ENCODE results near the gene XPC. TPM values are rescaled to one million over a fixed set of nuclear protein-coding genes. Genes with fewer than 3 reads are reported as not detected.

The XPC gene
- polyA plus RNA-seq, 1 donor from 2014 or later: 21.9 TPM

DNA sequence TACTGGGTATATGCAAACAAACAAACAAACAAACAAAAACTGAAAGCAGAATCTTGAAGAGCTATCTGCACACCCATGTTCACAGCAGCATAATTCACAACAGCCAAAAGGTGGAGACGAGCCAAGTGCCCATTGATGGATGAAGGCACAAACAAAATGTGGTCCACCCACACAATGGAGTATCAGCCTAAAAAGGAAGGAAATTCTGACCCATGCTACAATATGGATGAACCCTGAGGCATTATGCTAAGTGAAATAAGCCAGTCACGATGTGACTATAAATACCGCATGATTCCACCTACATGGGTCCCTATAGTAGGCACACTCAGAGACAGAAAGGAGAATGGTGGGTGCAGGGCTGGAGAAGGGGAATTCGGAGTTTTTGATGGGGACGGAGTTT lies 24.1 kb downstream of the XPC start:
- no peaks in the 10 kb centered on the region for H3K9me2 ChIP-seq (ENCODE audit: insufficient read depth, low read length)
- H3K27ac ChIP-seq (ENCODE audit: low read length): no peak overlapping the region
- H4K20me1 ChIP-seq (ENCODE audit: insufficient read depth): no peaks in the 10 kb centered on the region
- TF ChIP-seq EP300 (conservative IDR thresholded peaks at IDR 0.05; ENCODE audit: poor library complexity, severe bottlenecking): no peak
- TF ChIP-seq POLR2AphosphoS5 (IDR thresholded peaks at IDR 0.05): no peak
- TF ChIP-seq EZH2 (IDR thresholded peaks at IDR 0.05; ENCODE audit: borderline replicate concordance, insufficient read depth, low read length, poor library complexity, severe bottlenecking): no peak
- TF ChIP-seq MXI1 (conservative IDR thresholded peaks at IDR 0.05; ENCODE audit: poor library complexity, severe bottlenecking): no peak
- TF ChIP-seq, protein P1, sequence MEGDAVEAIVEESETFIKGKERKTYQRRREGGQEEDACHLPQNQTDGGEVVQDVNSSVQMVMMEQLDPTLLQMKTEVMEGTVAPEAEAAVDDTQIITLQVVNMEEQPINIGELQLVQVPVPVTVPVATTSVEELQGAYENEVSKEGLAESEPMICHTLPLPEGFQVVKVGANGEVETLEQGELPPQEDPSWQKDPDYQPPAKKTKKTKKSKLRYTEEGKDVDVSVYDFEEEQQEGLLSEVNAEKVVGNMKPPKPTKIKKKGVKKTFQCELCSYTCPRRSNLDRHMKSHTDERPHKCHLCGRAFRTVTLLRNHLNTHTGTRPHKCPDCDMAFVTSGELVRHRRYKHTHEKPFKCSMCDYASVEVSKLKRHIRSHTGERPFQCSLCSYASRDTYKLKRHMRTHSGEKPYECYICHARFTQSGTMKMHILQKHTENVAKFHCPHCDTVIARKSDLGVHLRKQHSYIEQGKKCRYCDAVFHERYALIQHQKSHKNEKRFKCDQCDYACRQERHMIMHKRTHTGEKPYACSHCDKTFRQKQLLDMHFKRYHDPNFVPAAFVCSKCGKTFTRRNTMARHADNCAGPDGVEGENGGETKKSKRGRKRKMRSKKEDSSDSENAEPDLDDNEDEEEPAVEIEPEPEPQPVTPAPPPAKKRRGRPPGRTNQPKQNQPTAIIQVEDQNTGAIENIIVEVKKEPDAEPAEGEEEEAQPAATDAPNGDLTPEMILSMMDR (IDR thresholded peaks at IDR 0.05; ENCODE audit: poor library complexity, severe bottlenecking): no peak
- no peak for TF ChIP-seq SMC3 (conservative IDR thresholded peaks at IDR 0.05; ENCODE audit: poor library complexity)
- TF ChIP-seq, protein P2, sequence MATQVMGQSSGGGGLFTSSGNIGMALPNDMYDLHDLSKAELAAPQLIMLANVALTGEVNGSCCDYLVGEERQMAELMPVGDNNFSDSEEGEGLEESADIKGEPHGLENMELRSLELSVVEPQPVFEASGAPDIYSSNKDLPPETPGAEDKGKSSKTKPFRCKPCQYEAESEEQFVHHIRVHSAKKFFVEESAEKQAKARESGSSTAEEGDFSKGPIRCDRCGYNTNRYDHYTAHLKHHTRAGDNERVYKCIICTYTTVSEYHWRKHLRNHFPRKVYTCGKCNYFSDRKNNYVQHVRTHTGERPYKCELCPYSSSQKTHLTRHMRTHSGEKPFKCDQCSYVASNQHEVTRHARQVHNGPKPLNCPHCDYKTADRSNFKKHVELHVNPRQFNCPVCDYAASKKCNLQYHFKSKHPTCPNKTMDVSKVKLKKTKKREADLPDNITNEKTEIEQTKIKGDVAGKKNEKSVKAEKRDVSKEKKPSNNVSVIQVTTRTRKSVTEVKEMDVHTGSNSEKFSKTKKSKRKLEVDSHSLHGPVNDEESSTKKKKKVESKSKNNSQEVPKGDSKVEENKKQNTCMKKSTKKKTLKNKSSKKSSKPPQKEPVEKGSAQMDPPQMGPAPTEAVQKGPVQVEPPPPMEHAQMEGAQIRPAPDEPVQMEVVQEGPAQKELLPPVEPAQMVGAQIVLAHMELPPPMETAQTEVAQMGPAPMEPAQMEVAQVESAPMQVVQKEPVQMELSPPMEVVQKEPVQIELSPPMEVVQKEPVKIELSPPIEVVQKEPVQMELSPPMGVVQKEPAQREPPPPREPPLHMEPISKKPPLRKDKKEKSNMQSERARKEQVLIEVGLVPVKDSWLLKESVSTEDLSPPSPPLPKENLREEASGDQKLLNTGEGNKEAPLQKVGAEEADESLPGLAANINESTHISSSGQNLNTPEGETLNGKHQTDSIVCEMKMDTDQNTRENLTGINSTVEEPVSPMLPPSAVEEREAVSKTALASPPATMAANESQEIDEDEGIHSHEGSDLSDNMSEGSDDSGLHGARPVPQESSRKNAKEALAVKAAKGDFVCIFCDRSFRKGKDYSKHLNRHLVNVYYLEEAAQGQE (IDR thresholded peaks at IDR 0.05; ENCODE audit: borderline replicate concordance): no peak
- TF ChIP-seq TAF1 (IDR thresholded peaks at IDR 0.05; ENCODE audit: low read depth): no peak
- no peak for TF ChIP-seq RAD21 (conservative IDR thresholded peaks at IDR 0.05)
- H3K4me2 ChIP-seq (ENCODE audit: low read length): no peak overlapping the region
- H3K4me3 ChIP-seq (ENCODE audit: low read length): no peak overlapping the region
- peaks cover 19% of the 10 kb centered on the region for H3K36me3 ChIP-seq (ENCODE audit: insufficient read depth, low read length)
- no peak overlapping the region for H2AFZ ChIP-seq (ENCODE audit: low read depth, low read length)
- H3K9ac ChIP-seq (ENCODE audit: low read length): no peak overlapping the region
- no peaks in the 10 kb centered on the region for H3K9me3 ChIP-seq (ENCODE audit: low read length)
- H3F3A ChIP-seq (ENCODE audit: insufficient read depth, low read length, poor library complexity, severe bottlenecking): no peaks in the 10 kb centered on the region
- no peaks in the 10 kb centered on the region for H3K27me3 ChIP-seq (ENCODE audit: insufficient read depth, low read depth, low read length)
- H3K79me2 ChIP-seq (replicated peaks; ENCODE audit: insufficient read depth, low read length): no peaks in the 10 kb centered on the region

DNA sequence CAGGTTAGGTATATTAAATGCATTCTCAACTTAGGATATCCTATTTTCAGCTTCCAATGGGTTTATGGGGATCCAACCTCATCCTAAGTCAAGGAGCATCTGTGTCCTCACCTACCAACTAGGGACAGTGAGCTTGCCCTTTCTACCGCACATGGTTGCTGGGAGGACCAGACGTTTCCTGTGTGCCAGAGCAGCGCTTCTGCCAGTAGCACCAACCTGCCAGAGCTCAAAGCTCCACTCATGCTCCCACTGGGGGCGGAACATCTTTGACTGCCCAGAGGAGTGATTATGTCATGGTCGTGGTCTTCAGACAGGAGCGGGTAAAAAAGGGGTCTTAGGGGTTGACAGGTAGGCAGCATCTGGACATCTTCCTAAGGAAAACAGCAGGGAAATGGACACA lies 24.7 kb downstream of the XPC start:
- Histone ChIP-seq H4K20me1 (ENCODE audit: insufficient read depth) (no peaks in the 10 kb centered on the region), H3K79me2 (replicated peaks; ENCODE audit: insufficient read depth, low read length) (no peaks in the 10 kb centered on the region), H3K27ac (ENCODE audit: low read length) (no peak overlapping the region), H3F3A (ENCODE audit: insufficient read depth, low read length, poor library complexity, severe bottlenecking) (no peaks in the 10 kb centered on the region), H3K4me2 (ENCODE audit: low read length) (no peak overlapping the region), H3K27me3 (ENCODE audit: insufficient read depth, low read depth, low read length) (no peaks in the 10 kb centered on the region), H3K36me3 (ENCODE audit: insufficient read depth, low read length) (peaks cover 18% of the 10 kb centered on the region), H2AFZ (ENCODE audit: low read depth, low read length) (no peak overlapping the region), H3K4me3 (ENCODE audit: low read length) (no peak overlapping the region), H3K9me3 (ENCODE audit: low read length) (no peaks in the 10 kb centered on the region), H3K9me2 (ENCODE audit: insufficient read depth, low read length) (no peaks in the 10 kb centered on the region), H3K9ac (ENCODE audit: low read length) (no peak overlapping the region)
- TF ChIP-seq, protein P2 (IDR thresholded peaks at IDR 0.05; ENCODE audit: borderline replicate concordance): no peak
- no peak for TF ChIP-seq TAF1 (IDR thresholded peaks at IDR 0.05; ENCODE audit: low read depth)
- no peak for TF ChIP-seq MXI1 (conservative IDR thresholded peaks at IDR 0.05; ENCODE audit: poor library complexity, severe bottlenecking)
- TF ChIP-seq, protein P1 (IDR thresholded peaks at IDR 0.05; ENCODE audit: poor library complexity, severe bottlenecking): no peak
- no peak for TF ChIP-seq SMC3 (conservative IDR thresholded peaks at IDR 0.05; ENCODE audit: poor library complexity)
- no peak for TF ChIP-seq POLR2AphosphoS5 (IDR thresholded peaks at IDR 0.05)
